GM18873 (cell line): ENCODE data around the gene AGXT.
"Not testable (repeated sequence)": the region's sequence is repeated elsewhere in the genome, so short reads cannot be mapped to it uniquely, and the experiment has no call there.

Experiments
- ATAC-seq: cut with Tn5 transposase; IDR thresholded peaks from one replicate; pipeline ENCODE4 v1.9.1; 2021; ENCODE audit warnings: mild to moderate bottlenecking, moderate library complexity, moderate number of reproducible peaks; ENCODE audit not compliant: unreplicated experiment, low FRiP score

Gene AGXT

GRCh38 chr2:240839152-240840143 is 29.2 kb upstream of the AGXT start:
- ATAC-seq: no peak

GRCh38 chr2:240840435-240841060 is 28.1 kb upstream of the AGXT start:
- no peak for ATAC-seq

- ATAC-seq: not testable (repeated sequence)
These were observed 22.3 kb upstream of the AGXT start for GRCh38 chr2:240846309-240846708.

DNA sequence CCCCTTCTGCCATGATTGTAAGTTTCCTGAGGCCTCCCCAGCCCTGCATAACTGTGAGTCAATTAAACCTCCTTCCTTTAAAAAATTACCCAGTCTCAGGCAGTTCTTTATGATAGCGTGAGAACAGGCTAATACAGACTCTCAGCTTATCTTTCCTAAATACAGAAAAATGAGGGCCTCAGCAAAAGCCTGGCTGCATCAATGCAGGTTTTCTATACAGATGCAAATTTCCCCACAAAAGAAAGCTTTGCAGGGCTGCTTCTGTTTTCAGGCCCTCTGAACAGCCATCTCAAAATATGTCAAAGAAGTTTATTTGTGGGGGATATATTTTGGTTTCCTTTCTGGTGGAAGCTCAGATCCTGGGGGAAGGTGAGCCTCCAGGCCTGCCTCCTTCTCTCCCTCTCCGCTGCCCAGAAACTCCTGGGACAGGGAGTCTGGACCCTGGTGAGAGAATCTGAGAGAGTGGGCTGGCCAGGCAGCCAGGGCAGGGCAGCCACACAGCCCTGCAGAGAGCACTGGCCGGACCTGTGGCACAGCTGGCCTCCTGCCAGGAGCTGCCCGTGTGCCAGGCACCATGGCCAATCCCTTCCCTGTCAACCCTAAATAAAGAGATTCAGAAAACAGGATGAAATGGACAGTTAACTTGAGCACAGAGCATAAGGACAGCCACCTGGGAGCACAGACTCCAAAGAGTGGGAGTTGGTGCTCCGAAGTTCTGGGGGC is 21.6 kb upstream of the AGXT start:
- no peak for ATAC-seq

DNA sequence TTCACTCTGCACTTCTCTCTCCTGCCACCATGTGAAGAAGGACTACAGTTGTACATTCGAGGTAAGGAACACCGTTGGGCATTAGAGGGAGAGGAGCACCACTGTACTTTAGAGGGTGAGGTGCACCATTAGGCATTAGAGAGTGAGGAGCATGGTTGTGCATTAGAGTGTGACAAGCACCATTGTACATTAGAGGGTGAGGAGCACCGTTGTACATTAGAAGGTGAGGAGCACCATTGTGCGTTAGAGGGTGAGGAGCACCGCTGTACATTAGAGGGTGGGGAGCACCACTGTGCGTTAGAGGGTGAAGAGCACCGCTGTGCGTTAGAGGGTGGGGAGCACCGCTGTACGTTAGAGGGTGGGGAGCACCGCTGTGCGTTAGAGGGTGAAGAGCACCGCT is 20.8 kb upstream of the AGXT start:
- no peak for ATAC-seq

DNA sequence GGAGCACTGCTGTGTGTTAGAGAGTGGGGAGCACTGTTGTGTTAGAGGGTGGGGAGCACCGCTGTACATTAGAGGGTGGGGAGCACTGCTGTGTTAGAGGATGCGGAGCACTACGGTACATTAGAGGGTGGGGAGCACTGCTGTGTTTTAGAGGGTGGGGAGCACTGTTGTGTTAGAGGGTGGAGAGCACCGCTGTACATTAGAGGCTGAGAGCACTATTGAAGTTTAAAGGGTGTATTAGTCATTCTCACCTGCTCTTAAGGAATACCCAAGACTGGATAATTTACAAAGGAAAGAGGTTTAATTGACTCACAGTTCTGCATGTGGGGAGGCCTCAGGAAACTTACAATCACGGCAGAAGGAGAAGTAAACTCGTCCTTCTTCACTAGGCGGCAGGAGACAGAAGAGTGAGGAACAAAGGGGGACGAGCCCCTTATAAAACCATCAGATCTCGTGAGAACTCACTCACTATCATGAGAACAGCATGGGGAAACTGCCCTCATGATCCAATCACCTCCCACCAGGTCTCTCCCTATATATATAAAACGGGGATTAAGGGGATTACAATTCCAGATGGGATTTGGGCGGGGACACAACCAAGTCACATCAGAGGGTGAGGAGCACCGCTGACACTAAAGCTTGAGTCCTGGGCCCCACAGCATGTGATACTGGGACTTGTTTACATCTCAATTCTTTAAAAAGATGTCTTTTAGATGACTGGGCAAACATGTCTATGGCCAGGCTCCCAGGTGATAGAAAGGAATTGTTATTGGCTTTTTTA is 19.5 kb upstream of the AGXT start:
- ATAC-seq: no peak

DNA sequence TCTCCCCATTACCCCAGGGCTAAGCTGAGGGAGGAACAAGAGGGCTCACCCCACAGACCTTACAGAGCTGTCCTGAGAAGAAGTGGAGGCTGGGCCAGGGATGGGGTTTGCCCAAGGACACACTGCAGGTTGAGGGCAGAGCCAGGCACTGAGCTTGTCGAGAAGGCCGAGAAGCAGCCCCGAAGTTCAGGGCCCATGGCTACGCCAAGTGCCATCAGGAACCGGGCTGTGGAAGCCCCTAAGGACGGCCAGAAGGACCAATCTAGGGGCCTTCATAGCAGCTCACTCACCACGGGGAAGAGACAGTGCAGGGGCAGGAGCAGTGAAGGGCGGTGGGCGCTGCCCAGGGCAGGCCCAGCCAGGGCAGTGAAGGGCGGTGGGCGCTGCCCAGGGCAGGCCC is 18.6 kb upstream of the AGXT start:
- no peak for ATAC-seq

DNA sequence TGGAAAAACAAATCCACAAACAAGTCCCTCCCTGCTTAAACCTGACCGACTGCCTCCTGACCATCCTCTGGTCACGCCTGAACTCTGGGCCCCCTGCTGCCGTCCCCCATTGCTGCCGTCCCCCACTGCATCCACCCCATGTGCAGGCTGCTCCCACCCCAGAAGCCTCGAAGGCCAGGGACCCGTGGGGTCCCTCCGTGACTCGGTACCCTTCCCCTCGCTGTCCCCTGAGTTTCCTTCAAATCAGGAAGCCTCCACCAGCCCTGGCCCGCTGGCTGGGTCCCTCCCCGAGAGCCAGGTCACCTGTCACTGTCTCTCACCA is 17.9 kb upstream of the AGXT start:
- ATAC-seq: no peak

- ATAC-seq: no peak
These were observed 17.3 kb upstream of the AGXT start for GRCh38 chr2:240851078-240851991.

GRCh38 chr2:240852671-240853314 is 15.8 kb upstream of the AGXT start:
- ATAC-seq: no peak

GRCh38 chr2:240855670-240856069 is 13.0 kb upstream of the AGXT start:
- ATAC-seq: no peak

DNA sequence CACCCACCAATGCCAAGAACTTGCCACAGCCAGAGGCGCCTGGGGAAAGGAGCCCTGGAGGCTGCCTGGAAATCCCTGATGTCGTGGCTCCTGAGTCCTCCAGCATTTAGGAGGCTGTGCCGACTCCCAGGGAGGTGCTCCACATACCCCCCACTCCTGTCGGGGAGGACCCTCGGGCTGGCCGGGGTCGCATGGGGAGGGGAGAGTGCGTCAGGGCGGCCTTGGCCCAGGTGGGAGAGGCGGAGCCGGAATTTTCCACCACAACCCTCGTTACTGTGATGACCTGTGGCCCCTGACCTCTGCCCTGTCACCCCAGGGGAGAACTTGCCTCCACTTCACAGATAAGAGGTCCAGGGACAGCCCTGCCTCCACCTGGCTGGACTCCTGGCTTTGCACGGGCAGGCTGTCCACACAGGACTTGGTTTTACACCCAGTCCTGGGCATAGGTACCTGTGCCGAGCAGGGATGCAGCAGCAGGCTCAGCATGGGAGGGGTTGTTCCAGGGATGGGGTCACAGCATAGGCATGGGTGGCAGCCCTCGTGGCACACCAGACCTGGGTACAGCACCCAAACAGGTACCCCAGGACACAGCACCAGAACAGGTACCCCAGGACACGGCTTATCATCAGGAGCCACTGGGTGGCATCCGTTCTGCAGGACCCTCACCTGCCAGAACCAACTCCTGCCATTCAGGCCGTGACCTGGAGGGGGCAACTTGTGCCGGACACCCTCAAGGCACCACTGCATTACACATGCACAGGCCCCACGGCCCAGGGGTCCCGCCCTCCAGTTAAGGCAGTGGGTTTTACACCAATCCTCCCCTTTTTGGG is 12.3 kb upstream of the AGXT start:
- no peak for ATAC-seq

DNA sequence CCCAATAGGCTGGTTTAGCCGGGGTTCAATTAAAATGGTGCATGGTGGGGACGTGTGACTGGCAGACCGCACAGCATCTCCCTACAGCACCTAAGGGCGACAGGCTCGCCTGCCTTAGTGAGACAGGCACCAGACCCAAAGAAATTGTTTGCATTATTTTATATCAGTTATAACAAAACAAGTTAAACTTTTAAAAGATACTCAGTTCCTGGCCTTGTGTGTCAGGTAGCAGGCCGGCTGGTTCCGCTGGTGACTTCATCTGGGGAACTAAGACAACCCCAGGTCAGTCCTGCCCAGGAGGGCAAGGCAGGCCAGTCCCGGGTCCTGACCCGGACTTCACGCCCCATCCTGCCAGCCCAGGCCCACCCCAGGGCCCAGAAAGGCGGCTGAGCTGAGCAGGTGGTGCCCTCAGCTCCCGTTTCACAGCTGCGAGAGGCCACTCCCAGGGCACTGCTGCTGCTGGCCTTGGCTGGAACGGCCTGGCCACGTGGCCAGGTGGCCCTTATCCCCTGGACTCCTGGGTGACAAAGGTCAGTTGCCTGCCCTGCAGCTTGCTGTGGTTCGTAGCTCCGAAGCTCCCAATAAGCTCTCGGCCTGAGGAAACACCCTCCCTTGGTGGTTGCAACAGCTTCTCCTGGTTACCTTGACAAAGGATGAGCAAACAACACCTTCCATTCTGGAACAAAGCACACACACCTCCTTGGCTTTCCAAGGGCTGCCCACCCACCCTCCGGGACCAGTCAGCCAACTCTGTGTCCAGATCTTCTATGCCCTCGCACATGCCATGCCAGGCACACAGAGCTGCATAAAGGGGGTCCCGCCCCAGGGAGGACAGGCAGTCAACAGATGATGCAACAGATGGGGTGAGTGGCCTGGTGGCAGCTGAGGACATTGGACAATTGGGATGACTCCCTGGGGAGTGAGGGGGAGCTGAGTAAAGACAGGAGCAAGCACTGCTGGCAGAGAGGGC is 11.3 kb upstream of the AGXT start:
- ATAC-seq: no peak

GRCh38 chr2:240858321-240858720 is 10.3 kb upstream of the AGXT start:
- no peak for ATAC-seq

DNA sequence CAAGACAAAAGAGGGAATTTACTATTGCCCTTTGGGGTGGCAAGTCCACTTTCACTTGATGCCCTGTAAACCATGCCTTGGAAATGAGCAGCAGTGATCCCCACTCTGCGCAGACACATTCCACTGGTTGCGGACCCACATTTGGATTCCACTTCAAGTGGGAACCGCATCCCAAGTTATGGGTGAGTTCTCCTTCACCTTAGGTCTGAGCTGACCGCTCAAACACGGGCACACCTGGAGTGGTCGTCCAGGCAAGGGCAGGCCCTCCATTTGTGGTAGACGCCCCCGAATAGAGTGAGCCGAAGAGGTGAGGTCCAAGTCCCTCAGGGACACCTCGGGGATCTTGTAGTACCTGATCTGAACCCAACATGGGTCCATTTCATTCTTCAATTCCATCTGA is 9.8 kb upstream of the AGXT start:
- ATAC-seq: no peak

GRCh38 chr2:240861547-240861946 is 7.1 kb upstream of the AGXT start:
- no peak for ATAC-seq

GRCh38 chr2:240864475-240864874 is 4.1 kb upstream of the AGXT start:
- ATAC-seq: no peak
